ENCODE measurements around the gene CACNB1.

GRCh38 chr17:39175695-39176093 lies 21.8 kb downstream of the CACNB1 start:
- no peak for TF ChIP-seq BCL11B (tag by site-specific recombination; IDR thresholded peaks at IDR 0.05; ENCODE audit: low read depth)
- TF ChIP-seq ZNF664 (tag by site-specific recombination; IDR thresholded peaks at IDR 0.05) = no peak
- TF ChIP-seq REST (tag by site-specific recombination; IDR thresholded peaks at IDR 0.05) = no peak
- TF ChIP-seq ZNF138 (tag by site-specific recombination; IDR thresholded peaks at IDR 0.05; ENCODE audit: borderline replicate concordance) = no peak
- no peak for TF ChIP-seq CTCF (tag by site-specific recombination; IDR thresholded peaks at IDR 0.05)
- TF ChIP-seq WT1 (tag by site-specific recombination; IDR thresholded peaks at IDR 0.05) = no peak

All from HEK293 (cell line).